ENCODE measurements around the gene ICAM2. TPM values are rescaled to one million over a fixed set of nuclear protein-coding genes. Genes with fewer than 3 reads are reported as not detected.

ICAM2 gene
- total RNA-seq, 4 donors from 2014 or later: 45.6 to 92.1 (median 69.8) TPM

DNA sequence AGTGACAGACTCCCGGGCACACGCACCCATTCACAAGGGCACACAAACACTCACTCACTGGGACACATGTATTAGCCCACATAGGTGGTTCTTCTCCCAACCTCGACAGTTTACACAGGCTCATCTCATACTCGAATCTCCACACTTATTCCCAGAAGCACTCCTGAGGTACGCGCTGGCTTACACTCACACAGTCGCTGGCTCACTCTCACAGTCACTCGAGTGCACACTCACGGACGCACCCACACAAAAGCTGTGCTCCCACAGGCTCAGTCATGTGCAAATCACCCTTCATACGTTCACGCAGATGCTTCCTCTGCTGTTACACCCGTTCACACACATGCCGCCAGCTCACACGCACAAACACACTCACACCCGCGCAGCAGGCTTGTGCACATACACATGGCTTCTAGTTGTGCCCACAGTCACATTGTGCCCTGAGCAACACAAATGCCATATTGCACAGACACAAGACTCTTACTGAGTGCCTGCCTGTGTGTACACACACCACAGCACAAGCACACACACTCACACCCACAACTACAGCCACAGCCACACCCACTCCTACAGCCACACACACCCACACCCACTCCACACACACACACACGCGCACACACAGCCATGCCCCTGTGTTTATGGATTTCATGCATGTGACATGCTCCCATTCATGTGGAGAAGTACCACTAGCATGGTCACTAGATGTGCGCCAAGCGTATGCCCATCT lies 30.6 kb downstream of the ICAM2 start:
- TF ChIP-seq, protein P1, sequence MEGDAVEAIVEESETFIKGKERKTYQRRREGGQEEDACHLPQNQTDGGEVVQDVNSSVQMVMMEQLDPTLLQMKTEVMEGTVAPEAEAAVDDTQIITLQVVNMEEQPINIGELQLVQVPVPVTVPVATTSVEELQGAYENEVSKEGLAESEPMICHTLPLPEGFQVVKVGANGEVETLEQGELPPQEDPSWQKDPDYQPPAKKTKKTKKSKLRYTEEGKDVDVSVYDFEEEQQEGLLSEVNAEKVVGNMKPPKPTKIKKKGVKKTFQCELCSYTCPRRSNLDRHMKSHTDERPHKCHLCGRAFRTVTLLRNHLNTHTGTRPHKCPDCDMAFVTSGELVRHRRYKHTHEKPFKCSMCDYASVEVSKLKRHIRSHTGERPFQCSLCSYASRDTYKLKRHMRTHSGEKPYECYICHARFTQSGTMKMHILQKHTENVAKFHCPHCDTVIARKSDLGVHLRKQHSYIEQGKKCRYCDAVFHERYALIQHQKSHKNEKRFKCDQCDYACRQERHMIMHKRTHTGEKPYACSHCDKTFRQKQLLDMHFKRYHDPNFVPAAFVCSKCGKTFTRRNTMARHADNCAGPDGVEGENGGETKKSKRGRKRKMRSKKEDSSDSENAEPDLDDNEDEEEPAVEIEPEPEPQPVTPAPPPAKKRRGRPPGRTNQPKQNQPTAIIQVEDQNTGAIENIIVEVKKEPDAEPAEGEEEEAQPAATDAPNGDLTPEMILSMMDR (IDR thresholded peaks at IDR 0.05; ENCODE audit: low read depth): no peak

DNA sequence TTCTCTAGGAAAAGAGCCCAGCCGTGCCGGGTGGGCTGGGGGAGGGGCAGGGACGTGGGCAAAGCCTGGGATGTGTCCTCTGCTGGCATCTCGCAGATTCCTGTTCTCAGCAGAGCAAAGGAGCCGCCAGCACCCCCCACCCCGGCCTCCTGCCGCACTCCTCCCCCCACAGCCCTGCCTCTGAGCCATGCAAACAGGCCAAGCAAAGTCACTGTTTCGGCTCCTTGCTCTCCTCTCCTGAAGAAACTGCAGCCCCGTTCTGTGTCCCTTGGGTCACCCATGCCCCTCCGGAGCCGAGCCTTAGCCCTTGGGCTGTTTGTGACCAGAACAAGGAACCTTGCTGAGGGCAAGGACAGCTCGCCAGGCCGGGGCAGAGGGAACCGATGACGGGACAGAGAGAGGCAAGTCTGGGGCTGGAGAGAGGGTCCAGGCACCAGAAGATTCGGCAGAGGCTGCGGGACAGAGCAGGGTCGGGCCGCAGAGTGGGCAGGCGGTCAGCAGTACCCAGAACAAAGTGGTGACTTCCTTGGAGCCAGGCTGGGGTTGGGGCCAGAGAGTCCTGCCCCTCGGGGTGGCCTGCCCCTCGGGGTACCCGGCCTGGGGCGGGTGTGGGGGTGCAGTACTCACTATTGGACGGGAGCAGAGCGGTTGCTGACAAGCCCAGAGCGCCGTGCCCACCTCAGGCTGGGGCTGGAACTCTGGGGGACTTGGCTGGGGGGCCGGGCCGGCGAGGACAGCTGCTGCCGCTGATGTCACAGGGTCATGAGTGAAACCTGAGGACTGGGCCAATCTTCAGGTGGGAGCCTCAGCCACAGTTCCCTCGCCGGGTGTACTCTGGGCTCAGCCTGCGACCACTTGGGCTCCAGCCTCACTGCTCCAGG lies 31.5 kb downstream of the ICAM2 start:
- TF ChIP-seq, protein P1 (IDR thresholded peaks at IDR 0.05; ENCODE audit: low read depth): no peak

DNA sequence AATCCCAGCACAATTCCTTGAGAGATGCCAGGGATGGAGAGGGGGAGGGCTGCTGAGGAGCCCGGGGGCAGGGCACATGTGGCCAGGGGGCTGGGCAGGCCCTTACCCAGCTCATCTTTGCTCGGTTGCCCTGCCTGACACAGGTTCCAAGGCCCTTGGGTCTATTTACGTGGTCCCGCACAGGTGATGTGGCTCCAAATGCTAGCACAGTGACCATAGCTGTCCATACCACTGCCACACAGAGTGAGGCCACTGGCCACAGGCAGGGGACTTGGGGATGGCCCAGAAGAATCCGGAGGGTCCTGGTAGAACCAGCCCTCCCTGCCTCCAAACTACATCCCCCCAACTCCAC lies 32.3 kb downstream of the ICAM2 start:
- TF ChIP-seq, protein P1 (IDR thresholded peaks at IDR 0.05; ENCODE audit: low read depth): no peak

DNA sequence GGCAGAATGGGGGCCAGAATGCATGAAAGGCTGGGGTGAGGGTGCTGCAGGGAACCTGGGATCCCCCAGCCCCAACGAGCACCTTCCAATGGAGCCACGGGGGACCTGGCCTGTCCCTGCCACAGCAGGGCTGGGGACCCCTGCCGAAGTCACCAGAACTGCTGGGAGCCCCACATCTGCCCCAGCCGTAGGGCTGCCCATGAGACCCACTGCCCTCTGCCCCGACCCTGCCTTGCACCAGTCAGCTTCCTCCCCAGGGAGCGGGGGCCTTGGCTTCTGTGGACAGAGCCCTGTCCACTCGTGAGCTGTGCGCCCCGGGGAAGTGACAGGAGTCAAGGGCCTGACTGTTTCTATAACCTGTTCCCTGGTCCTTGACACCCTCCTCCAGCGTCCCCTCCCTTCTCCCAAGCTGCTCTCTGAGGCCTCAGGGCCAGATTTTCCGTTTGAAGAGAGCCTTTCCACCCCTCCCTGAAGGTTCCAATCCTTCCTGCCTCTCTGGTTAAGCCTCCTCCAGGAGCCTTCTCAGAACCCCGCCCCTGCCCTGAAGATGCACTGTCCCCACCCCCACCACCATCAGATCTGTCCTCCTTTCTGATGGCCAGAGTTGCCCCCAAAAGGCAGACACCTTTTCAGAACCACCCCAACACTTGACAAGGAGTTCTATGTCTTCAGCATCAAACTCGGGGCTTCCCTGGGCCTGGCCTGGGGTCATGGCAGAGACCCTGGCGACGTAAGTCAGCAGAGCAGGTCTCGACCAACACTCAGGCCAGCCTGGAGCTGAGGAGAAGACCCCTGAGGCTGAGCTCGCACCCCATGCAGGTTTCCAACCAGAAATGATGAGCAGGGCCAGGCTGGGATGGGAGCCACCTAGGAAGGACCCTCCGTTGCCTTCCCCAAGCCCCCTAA lies 33.0 kb downstream of the ICAM2 start:
- TF ChIP-seq, protein P1 (IDR thresholded peaks at IDR 0.05; ENCODE audit: low read depth): no peak

DNA sequence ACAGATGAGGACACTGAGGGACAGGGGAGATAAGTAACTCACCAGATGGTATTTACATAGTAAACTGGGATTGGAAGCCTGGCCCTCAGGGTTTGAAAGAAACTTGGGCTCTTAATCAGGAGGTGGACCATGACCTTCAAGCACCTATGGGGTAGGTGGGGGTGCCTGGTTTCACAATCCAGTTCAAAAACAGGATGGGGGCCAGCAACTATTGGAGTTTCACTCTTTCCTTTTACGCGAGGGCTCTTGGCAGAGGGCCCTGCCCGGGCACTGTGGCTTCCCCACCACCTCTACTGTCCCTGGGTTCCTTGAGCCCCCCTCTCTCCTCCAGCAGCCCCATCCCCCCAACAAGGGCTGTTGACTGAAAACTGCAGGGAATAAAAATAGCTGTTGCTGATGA lies 33.6 kb downstream of the ICAM2 start:
- TF ChIP-seq, protein P1 (IDR thresholded peaks at IDR 0.05; ENCODE audit: low read depth): no peak

DNA sequence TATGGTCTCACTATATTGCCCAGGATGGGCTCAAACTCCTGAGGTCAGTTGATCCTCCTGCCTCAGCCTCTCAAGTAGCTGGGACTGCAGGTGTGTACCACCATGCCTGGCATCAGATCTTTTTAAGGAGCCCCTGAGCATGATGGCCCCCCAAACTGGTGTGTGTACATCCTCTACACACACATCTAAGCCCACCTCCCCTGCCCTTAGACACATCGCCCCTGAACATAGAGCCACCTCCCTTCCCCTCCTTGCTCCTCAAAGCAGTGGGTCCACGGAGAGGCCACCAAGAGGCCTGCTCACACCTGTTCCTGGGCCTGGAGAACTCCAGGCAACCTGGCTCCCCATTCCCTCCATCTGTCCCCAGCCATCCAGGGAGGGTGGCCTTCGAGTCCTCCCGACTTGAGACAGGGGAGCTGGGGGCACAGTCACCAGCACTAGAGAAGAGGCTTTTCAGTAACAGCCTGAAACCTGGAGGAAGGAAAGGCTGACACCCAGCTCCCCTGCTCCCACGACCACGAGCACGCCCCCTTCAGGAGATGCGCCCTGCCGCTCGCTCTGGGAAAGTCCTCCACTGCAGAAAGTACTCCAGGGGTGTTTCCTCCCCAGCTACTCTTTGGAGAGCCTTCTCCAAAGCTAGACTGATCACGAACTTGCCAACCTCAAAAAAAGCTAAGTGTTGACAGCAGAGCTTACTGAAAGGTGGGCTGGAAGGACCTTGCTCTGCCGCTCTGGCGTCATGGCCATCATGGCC lies 34.9 kb downstream of the ICAM2 start:
- TF ChIP-seq, protein P1 (IDR thresholded peaks at IDR 0.05; ENCODE audit: low read depth): no peak

All from subcutaneous adipose tissue (tissue), 4 donors.